GM18909 (cell line): Measurements from ENCODE around the gene MACF1.
"Not testable (repeated sequence)": the region's sequence is repeated elsewhere in the genome, so short reads cannot be mapped to it uniquely, and the experiment has no call there.

Experiments used
- ATAC-seq: cut with Tn5 transposase; IDR thresholded peaks from one replicate; pipeline ENCODE4 v1.9.1; 2021; ENCODE audit warnings: mild to moderate bottlenecking; ENCODE audit not compliant: unreplicated experiment, poor library complexity

Gene MACF1

GRCh38 chr1:39522221-39522620 is 317.7 kb downstream of the MACF1 start:
- ATAC-seq = not testable (repeated sequence)

DNA sequence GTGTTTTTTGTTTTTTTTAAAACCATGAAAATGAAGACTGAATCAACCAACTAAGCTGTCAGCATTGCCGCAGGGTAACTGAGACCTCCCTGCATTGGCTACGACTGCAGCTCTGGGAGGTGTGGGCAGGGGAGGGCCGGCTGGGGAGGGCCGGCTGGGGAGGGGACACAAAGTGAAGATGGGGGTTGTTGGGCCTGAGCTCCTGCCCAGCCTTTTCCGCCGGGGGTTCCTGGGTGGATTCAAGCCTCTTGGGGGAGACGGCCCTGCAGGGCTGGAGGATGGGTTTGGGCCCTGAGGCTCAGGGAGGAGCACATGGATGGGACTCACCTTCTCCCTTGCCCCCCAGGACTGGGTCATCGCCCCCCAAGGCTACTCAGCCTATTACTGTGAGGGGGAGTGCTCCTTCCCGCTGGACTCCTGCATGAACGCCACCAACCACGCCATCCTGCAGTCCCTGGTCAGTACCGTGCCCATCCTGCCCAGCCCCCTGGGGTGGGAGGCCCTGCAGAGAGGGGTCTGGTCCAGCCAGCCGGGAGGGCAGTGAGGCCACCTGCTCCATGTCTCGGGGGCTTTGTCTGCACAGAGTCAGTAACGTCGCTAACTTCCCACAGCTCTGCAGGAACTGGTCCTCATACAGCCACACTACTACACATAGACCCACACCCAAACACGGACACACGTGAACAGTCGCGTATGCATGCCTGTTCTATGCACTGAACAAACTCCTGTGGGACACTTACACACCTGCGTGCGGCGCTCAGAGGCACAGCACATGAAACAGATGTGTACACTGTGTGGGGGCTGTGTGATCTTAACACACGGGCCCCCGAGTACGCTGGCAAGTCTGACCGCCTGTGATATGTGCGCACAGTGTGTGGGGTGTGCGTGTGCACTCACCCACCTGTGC is 318.4 kb downstream of the MACF1 start:
- no peak for ATAC-seq

DNA sequence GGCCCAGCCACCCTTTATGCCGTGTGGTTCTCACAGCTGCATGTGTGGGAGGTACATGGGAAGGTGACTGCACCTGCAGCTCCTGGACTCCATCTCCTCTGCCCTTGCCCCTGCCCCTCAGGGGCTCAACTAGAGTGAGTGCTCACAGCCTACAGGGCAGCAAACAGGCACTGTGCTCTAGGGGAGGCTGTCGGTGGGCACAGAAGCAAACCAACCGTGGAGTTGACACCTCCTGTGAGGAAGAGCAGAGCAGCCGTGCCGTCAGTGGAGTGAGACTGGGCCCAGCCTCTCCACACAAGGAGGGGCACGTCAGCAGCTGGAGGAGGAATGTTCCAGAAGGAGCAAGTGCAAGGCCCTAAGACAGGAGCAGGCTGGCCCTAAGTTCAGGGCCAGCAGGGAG is 319.7 kb downstream of the MACF1 start:
- no peak for ATAC-seq

- ATAC-seq = no peak
These were observed 320.3 kb downstream of the MACF1 start for GRCh38 chr1:39524591-39525365.

DNA sequence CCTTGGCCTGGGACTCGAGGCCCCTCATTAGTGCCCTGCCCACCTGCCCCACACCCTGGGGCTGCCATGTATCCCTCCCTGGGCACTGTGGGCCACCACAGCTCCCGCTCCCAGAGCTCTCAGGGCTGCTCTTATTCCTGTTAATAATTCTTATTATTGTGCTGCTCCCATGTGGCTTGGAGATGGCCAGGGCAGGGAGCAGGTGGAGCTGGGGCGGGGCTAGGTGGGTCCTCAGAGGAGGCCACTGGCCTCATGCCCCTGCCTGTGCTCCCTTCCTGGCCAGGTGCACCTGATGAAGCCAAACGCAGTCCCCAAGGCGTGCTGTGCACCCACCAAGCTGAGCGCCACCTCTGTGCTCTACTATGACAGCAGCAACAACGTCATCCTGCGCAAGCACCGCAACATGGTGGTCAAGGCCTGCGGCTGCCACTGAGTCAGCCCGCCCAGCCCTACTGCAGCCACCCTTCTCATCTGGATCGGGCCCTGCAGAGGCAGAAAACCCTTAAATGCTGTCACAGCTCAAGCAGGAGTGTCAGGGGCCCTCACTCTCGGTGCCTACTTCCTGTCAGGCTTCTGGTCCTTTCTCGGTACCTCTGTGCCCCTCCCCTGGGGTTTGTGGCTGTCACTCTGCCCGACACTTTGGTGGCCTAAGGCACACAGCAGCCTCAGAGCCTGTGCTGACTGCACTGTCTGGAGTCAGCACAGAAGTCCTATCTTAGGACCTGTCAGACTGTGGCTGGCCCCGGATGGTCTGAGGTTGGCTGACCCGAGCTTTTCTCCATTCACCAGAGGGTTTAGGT is 321.1 kb downstream of the MACF1 start:
- peak; percentile 95 for ATAC-seq

GRCh38 chr1:39526466-39527189 is 322.1 kb downstream of the MACF1 start:
- ATAC-seq = no peak

DNA sequence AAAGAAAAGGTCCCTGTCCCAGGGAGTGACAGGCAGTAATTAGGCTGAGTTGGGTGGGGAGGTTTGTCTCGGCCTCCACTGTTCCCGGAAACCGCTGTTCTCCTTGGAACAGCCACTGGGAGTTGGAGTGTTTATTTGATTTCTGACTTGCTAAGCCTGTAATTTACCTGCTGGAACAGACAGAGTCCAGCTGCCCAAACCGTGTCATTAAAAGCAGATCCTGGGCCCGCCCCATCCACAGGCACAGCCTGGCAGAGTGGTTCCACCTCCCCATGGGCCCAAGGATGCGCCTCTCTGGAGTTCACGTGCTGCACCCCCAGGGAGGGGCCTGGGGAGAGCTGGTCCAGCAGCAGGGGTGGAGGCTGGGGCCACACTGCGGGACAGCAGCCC is 322.7 kb downstream of the MACF1 start:
- ATAC-seq = not testable (repeated sequence)

- ATAC-seq = no peak
These were observed 323.6 kb downstream of the MACF1 start for GRCh38 chr1:39528082-39528481.

- no peak for ATAC-seq
These were observed 325.5 kb downstream of the MACF1 start for GRCh38 chr1:39529901-39530535.

DNA sequence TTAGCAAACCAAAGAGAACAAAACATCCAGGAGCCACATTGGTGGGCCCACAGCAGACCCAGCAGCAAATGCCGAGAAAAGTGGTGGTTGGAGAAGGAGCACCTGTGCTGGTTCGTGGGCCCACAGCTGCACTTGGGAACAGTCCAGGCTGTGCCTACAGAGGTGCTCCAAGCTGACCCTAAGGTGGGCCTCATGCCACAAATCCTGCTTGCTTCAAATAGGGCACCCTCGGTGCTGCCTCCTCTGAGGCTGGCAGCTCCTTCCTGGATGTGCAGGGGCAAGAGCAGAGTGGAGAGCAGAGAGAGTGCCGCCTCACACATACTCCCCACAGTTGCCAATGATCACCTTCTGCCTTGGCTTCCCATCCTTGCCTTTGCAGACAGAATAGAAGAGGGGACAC is 327.0 kb downstream of the MACF1 start:
- ATAC-seq = no peak

- no peak for ATAC-seq
These were observed 328.9 kb downstream of the MACF1 start for GRCh38 chr1:39533442-39533841.
